ENCODE data around the gene LZTS2. TPM values are rescaled to one million over a fixed set of nuclear protein-coding genes. Genes with fewer than 3 reads are reported as not detected.

Gene LZTS2
- total RNA-seq, 1 experiment from 2014 or later: 69.1 TPM

DNA sequence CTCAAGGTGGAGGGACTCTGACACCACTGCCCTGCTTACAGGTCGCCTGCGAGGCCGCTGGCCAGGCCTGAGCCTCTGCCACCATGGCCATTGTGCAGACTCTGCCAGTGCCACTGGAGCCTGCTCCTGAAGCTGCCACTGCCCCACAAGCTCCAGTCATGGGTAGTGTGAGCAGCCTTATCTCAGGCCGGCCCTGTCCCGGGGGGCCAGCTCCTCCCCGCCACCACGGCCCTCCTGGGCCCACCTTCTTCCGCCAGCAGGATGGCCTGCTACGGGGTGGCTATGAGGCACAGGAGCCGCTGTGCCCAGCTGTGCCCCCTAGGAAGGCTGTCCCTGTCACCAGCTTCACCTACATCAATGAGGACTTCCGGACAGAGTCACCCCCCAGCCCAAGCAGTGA, 2.8 kb downstream of the LZTS2 start:
- Histone ChIP-seq H3K4ac (ENCODE audit: low read depth, low read length) (no peak overlapping the region), H2BK15ac (ENCODE audit: low read depth, low read length) (no peak overlapping the region), H4K8ac (replicated peaks; ENCODE audit: insufficient read length, low read depth, low read length) (no peak overlapping the region), H3K14ac (ENCODE audit: insufficient read depth, low read length) (no peak overlapping the region), H2BK120ac (ENCODE audit: low read depth, low read length, poor library complexity, severe bottlenecking) (no peak overlapping the region), H3K9me3 (ENCODE audit: control insufficient read depth, low read depth, low read length) (no peaks in the 10 kb centered on the region), H3K79me2 (ENCODE audit: insufficient read depth, low read length) (no peaks in the 10 kb centered on the region; the same call in 1 of the 2 replicates), H3K56ac (ENCODE audit: insufficient read length, low read depth, low read length) (no peak overlapping the region), H2BK5ac (ENCODE audit: insufficient read length, low read length) (no peak overlapping the region), H3K27me3 (ENCODE audit: insufficient read depth, low read length) (no peaks in the 10 kb centered on the region), H4K5ac (ENCODE audit: insufficient read length, low read depth, low read length) (no peak overlapping the region), H2BK20ac (ENCODE audit: low read depth, low read length, poor library complexity, severe bottlenecking) (no peak overlapping the region), H2AK5ac (ENCODE audit: insufficient read length, low read length) (no peak overlapping the region), H3T11ph (ENCODE audit: low read length) (no peak overlapping the region), H3K23ac (ENCODE audit: insufficient read length, low read depth, low read length) (no peak overlapping the region), H3K4me2 (ENCODE audit: insufficient read depth, insufficient read length, low read length) (no peak overlapping the region), H2BK12ac (ENCODE audit: insufficient read length, low read depth, low read length) (no peak overlapping the region), H3K9ac (ENCODE audit: extremely low read depth, insufficient read length, low read length) (no peak overlapping the region), H3K23me2 (ENCODE audit: insufficient read length, low read depth, low read length, poor library complexity, severe bottlenecking) (peaks cover 27% of the 10 kb centered on the region), H4K91ac (ENCODE audit: insufficient read length, low read depth, low read length) (no peak overlapping the region), H3K79me1 (ENCODE audit: insufficient read depth, low read depth, low read length, poor library complexity, severe bottlenecking) (no peaks in the 10 kb centered on the region), H3K27ac (ENCODE audit: insufficient read length, low read depth, low read length) (no peak overlapping the region), H4K20me1 (ENCODE audit: control insufficient read depth, insufficient read depth, insufficient read length) (no peaks in the 10 kb centered on the region), H3K4me1 (ENCODE audit: insufficient read depth, low read length) (peaks cover 2% of the 10 kb centered on the region; the same call in 1 of the 2 replicates), H2AFZ (ENCODE audit: low read length) (no peak overlapping the region), H3K18ac (ENCODE audit: insufficient read length, low read depth, low read length) (no peak overlapping the region)
- Mint-ChIP-seq H3K4me3 (no peak overlapping the region), H3K27me3 (ENCODE audit: low read depth) (no peaks in the 10 kb centered on the region), H3K9me3 (no peaks in the 10 kb centered on the region; a peak in 2 of 5 replicates), H3K36me3 (ENCODE audit: insufficient read depth in 1 of 3, low read depth in 3 of 3) (peaks cover 19 to 46% (median 41%) of the 10 kb centered on the region in 3 experiments; a peak in 6 of 7 replicates), H3K4me1 (peaks cover 17 to 22% of the 10 kb centered on the region in 2 experiments), H3K27ac (no peak overlapping the region; a peak in 1 of 7 replicates)
- TF ChIP-seq, protein P1, sequence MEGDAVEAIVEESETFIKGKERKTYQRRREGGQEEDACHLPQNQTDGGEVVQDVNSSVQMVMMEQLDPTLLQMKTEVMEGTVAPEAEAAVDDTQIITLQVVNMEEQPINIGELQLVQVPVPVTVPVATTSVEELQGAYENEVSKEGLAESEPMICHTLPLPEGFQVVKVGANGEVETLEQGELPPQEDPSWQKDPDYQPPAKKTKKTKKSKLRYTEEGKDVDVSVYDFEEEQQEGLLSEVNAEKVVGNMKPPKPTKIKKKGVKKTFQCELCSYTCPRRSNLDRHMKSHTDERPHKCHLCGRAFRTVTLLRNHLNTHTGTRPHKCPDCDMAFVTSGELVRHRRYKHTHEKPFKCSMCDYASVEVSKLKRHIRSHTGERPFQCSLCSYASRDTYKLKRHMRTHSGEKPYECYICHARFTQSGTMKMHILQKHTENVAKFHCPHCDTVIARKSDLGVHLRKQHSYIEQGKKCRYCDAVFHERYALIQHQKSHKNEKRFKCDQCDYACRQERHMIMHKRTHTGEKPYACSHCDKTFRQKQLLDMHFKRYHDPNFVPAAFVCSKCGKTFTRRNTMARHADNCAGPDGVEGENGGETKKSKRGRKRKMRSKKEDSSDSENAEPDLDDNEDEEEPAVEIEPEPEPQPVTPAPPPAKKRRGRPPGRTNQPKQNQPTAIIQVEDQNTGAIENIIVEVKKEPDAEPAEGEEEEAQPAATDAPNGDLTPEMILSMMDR (conservative IDR thresholded peaks at IDR 0.05): no peak
- WGBS (ENCODE audit: extremely low coverage, insufficient read length, low lambda C conversion rate): no CpG with 5 or more reads among the region's 11 CpGs
- no peak for DNase-seq
